K562 (cell line): ENCODE results near the gene FGG. TPM values are rescaled to one million over a fixed set of nuclear protein-coding genes. Genes with fewer than 3 reads are reported as not detected.

Experiments
- ATAC-seq: fragments of 200-7000 bp; cut with Tn5 transposase; 3 replicates; pipeline ENCODE4 v1.9.1; 2020; ENCODE audit warnings: moderate library complexity
- BruUV-seq: library from RNA; stranded (reverse); fragments of 400-500 nt; replicated peaks from 2 replicates; lab custom pipeline; 2021; lab: Mats Ljungman, UMichigan
- CTCF ChIA-PET: fragments of 300-600 bp; formaldehyde crosslinking; extraction: SDS; loops from one replicate; lab custom pipeline; 2021; ENCODE audit warnings: low intra/inter-chr PET ratio; lab: Yijun Ruan, JAX
- POLR2A ChIA-PET: fragments of 300-600, 350-650 bp; sonication (Branson Sonifier 250); formaldehyde crosslinking; extraction: SDS; loops from one replicate; lab custom pipeline; 2021; ENCODE audit warnings: antibody characterized with exemption, inconsistent platforms; lab: Yijun Ruan, JAX
- DNase-seq, 4 experiments: peaks; one replicate each; pipeline versions ENCODE4 v3.0.0 to v3.0.0-alpha.2; 2011 to 2018; ENCODE audit warnings: low spot score in 3 of 4, mixed read lengths in 3 of 4; ENCODE audit errors: extremely low read depth in 1 of 4
- FAIRE-seq: peaks from 2 replicates; lab custom pipeline; 2011; peaks lifted over from hg19 to GRCh38; lab: Jason Lieb, UNC
- H2AFZ ChIP-seq: 2 replicates; pipeline ENCODE4 v1.6.0; 2011; ENCODE audit warnings: low read depth, low read length, control low read depth, inconsistent platforms
- H3K27ac ChIP-seq: fragments of 200-600 bp; 3 replicates; pipeline ENCODE4 v1.8.0; 2011; ENCODE audit warnings: low read depth, mild to moderate bottlenecking, control low read depth, inconsistent platforms, low read length, moderate library complexity, mixed read lengths; ENCODE audit errors: extremely low read depth
- H3K27me3 ChIP-seq, 2 experiments: fragments of 300-600 bp in 1 of 2; 2 replicates in 1 of 2; 3 replicates in 1 of 2; pipeline versions ENCODE4 v1.6.0 to v1.8.0; 2011; ENCODE audit warnings: inconsistent platforms in 2 of 2, low read length in 2 of 2, mild to moderate bottlenecking in 1 of 2, mixed read lengths in 1 of 2, moderate library complexity in 1 of 2; ENCODE audit not compliant: control insufficient read depth in 2 of 2, insufficient read depth in 2 of 2
- H3K36me3 ChIP-seq: fragments of 300-600 bp; 3 replicates; pipeline ENCODE4 v1.8.0; 2011; ENCODE audit warnings: mild to moderate bottlenecking, low read length, inconsistent platforms; ENCODE audit not compliant: control insufficient read depth, insufficient read depth
- H3K4me1 ChIP-seq, 2 experiments: fragments of 200-600 bp in 1 of 2; replicated peaks in 1 of 2; 2 replicates in 1 of 2; 3 replicates in 1 of 2; pipeline versions ENCODE4 v1.5.1 to v1.8.0; 2011; ENCODE audit warnings: inconsistent platforms in 2 of 2, low read length in 2 of 2, mild to moderate bottlenecking in 1 of 2, mixed read lengths in 1 of 2, moderate library complexity in 1 of 2; ENCODE audit not compliant: control insufficient read depth in 2 of 2, insufficient read depth in 2 of 2
- H3K4me2 ChIP-seq: 2 replicates; pipeline ENCODE4 v1.6.1; 2011; ENCODE audit warnings: low read length, control low read depth, inconsistent platforms, mixed read lengths; ENCODE audit not compliant: insufficient read depth
- H3K4me3 ChIP-seq: fragments of 200-600 bp; sonication (generic), shearing (Covaris generic); 2 replicates; pipeline ENCODE4 v1.5.1; 2016; ENCODE audit warnings: control low read depth, inconsistent platforms
- H3K79me2 ChIP-seq: fragments of 200-600 bp; 3 replicates; pipeline ENCODE4 v1.8.0; 2011; ENCODE audit warnings: low read length, inconsistent platforms; ENCODE audit not compliant: control insufficient read depth, insufficient read depth
- H3K9ac ChIP-seq, 2 experiments: 2 replicates each; pipeline versions ENCODE4 v1.6.0 to v1.6.1; 2011; ENCODE audit warnings: low read depth in 2 of 2, low read length in 2 of 2, control low read depth in 1 of 2, inconsistent platforms in 1 of 2, mild to moderate bottlenecking in 1 of 2, mixed read lengths in 1 of 2; ENCODE audit not compliant: insufficient read depth in 1 of 2
- H3K9me1 ChIP-seq: one replicate; pipeline ENCODE4 v1.6.0; 2011; ENCODE audit warnings: inconsistent platforms, mild to moderate bottlenecking, low read length, moderate library complexity; ENCODE audit not compliant: control insufficient read depth, insufficient read depth
- H3K9me3 ChIP-seq: replicated peaks from 2 replicates; pipeline ENCODE4 v1.5.1; 2011; ENCODE audit warnings: low read depth, low read length, inconsistent platforms; ENCODE audit not compliant: control insufficient read depth, insufficient read depth
- H4K20me1 ChIP-seq: replicated peaks from 2 replicates; pipeline ENCODE4 v1.6.1; 2011; ENCODE audit warnings: low read length, inconsistent platforms, mixed read lengths; ENCODE audit not compliant: control insufficient read depth, insufficient read depth
- ARID1B ChIP-seq: fragments of 450-650 bp; IDR thresholded peaks from 2 replicates; pipeline ENCODE4 v1.6.1; 2016; ENCODE audit warnings: antibody characterized with exemption, mild to moderate bottlenecking, inconsistent platforms
- ATF7 ChIP-seq: fragments of 450-650 bp; IDR thresholded peaks from 2 replicates; pipeline ENCODE4 v1.7.1; 2014; ENCODE audit warnings: mild to moderate bottlenecking, moderate library complexity
- BRF1 ChIP-seq: IDR thresholded peaks from 3 replicates; pipeline ENCODE4 v1.6.1; 2011; ENCODE audit warnings: borderline replicate concordance, mild to moderate bottlenecking; ENCODE audit not compliant: insufficient read length; ENCODE audit errors: extremely low read depth
- GABPA ChIP-seq: fragments of 200-800 bp; sonication (Bioruptor generic); conservative IDR thresholded peaks from 2 replicates; pipeline ENCODE4 v1.6.1; 2016; ENCODE audit warnings: low read depth, missing genetic modification characterization, missing compliant biosample characterization
- GATAD2A ChIP-seq: fragments of 450-650 bp; IDR thresholded peaks from 2 replicates; pipeline ENCODE4 v1.6.1; 2017
- KLF6 ChIP-seq: fragments of 250-450 bp; sonication (Bioruptor Pico); IDR thresholded peaks from 2 replicates; pipeline ENCODE4 v1.4.0; 2020; ENCODE audit warnings: mild to moderate bottlenecking, moderate library complexity, borderline replicate concordance
- MEF2A ChIP-seq: IDR thresholded peaks from 2 replicates; pipeline ENCODE4 v1.6.1; 2011; ENCODE audit warnings: low read depth, mild to moderate bottlenecking, low read length, moderate library complexity; ENCODE audit not compliant: control insufficient read depth
- POU5F1 ChIP-seq: fragments of 150-350 bp; IDR thresholded peaks from 2 replicates; pipeline ENCODE4 v1.6.1; 2014; ENCODE audit warnings: borderline replicate concordance, low read length, low read depth, mild to moderate bottlenecking; ENCODE audit not compliant: partially characterized antibody
- PREB ChIP-seq: sonication (generic); formaldehyde crosslinking; IDR thresholded peaks from 2 replicates; pipeline ENCODE4 v1.8.1; 2023; ENCODE audit warnings: mild to moderate bottlenecking, missing genetic modification reagents
- RCOR1 ChIP-seq, 2 experiments: IDR thresholded peaks; 2 replicates each; pipeline ENCODE4 v1.6.1; 2012; ENCODE audit warnings: low read depth in 2 of 2, low read length in 2 of 2, borderline replicate concordance in 1 of 2, improper control_type of control experiment in 1 of 2
- SP1 ChIP-seq: sonication (generic); formaldehyde crosslinking; IDR thresholded peaks from 2 replicates; pipeline ENCODE4 v1.8.1; 2022; ENCODE audit warnings: mild to moderate bottlenecking, missing genetic modification reagents
- TBL1XR1 ChIP-seq, 2 experiments: IDR thresholded peaks; 2 replicates each; pipeline ENCODE4 v1.6.1; 2012; ENCODE audit warnings: improper control_type of control experiment in 2 of 2, low read length in 2 of 2, mild to moderate bottlenecking in 1 of 2
- XRCC3 ChIP-seq: fragments of 450-650 bp; IDR thresholded peaks from 2 replicates; pipeline ENCODE4 v1.6.1; 2017; ENCODE audit warnings: mild to moderate bottlenecking, moderate library complexity
- ZBTB7A ChIP-seq: IDR thresholded peaks from 2 replicates; pipeline ENCODE4 v1.6.1; 2011; ENCODE audit warnings: low read depth, mild to moderate bottlenecking, low read length, moderate library complexity, borderline replicate concordance; ENCODE audit not compliant: control insufficient read depth
- WGBS: fragments of 100-300 bp; shearing (Covaris generic); methylation state at CpG from one replicate; pipeline ENCODE4 v1.1.6; 2016; ENCODE audit warnings: low coverage, mixed read lengths; ENCODE audit not compliant: insufficient coverage; ENCODE audit errors: missing lambda C conversion rate; 5-methylcytosine and 5-hydroxymethylcytosine counted together
- in situ Hi-C: fragments of 300-500 bp; cut with MboI; formaldehyde crosslinking; loops from 4 replicates; pipeline ENCODE4 v1.15.0; 2018; ENCODE audit warnings: inconsistent platforms, mixed read lengths
- intact Hi-C: fragments of 100-400 bp; cut with micrococcal nuclease; formaldehyde crosslinking; loops from 2 replicates; pipeline ENCODE4 v1.14.2; 2022
- polyA plus RNA-seq, 8 experiments: library from polyadenylated mRNA; depleted of rRNA in 4 of 8; stranded (reverse) in 5 of 8; unstranded in 3 of 8; fragments of >200 nt; fragmentation: Nextera tagmentation in 2 of 8; fragmentation: Illumina TruSeq in 1 of 8; extraction: Ambion mirVana in 2 of 8; extraction: Trizol in 1 of 8; gene quantifications; 2 replicates each; pipeline versions ENCODE4 v1.2.1 to v1.2.3, GENCODE V29; 2011 to 2014; ENCODE audit warnings: inconsistent platforms in 1 of 8, missing spikeins in 1 of 8
- total RNA-seq, 7 experiments: library from RNA; depleted of rRNA in 6 of 7; stranded (reverse); fragments of >200 nt in 6 of 7; fragmentation: Illumina TruSeq in 2 of 7; extraction: Trizol in 2 of 7; gene quantifications; 2 replicates each; pipeline versions ENCODE4 v1.2.1 to v1.2.3, GENCODE V29; 2011 to 2021; ENCODE audit warnings: low replicate concordance in 1 of 7
- TF ChIP-seq, protein P1 (sequence below), 2 experiments: IDR thresholded peaks; 2 replicates each; pipeline ENCODE4 v1.6.1; 2012; ENCODE audit warnings: improper control_type of control experiment in 2 of 2, low read depth in 2 of 2, low read length in 2 of 2, borderline replicate concordance in 1 of 2

The FGG gene
- total and polyA plus RNA-seq, 9 of the 15 experiments (the other 6 are each of a cell fraction or from before 2014, with no cell fraction given) = 0.08 to 2.2 (median 0.33) TPM; not detected in 2

DNA sequence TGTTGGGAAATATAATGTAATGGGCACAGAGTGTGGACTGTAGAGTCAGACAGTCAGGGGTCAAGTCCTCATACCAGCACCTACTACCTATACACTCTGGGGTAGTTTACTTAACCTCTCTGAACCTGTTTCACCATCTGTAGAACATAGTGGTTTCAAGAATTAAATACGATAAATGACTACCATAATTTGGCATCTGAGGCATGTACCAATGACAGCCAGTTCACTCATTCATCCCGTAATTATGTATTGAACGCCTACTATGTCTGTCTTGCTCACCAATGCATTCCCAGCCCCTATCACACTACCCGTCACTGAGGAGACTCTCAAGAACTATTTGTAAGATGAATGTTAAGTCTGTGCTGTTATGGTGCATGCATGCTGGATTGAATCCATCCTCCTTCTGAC is 51.6 kb downstream of the FGG start:
- Histone ChIP-seq H2AFZ (no peak overlapping the region; the same call in 1 of the 2 replicates), H3K4me3 (no peak overlapping the region), H3K4me1 (peaks cover 0 to 4% of the 10 kb centered on the region in 2 experiments; a peak in 1 of 5 replicates), H3K27ac (no peak overlapping the region), H3K9ac (no peak overlapping the region), H3K27me3 (no peaks in the 10 kb centered on the region; a peak in 1 of 5 replicates), H4K20me1 (no peaks in the 10 kb centered on the region), H3K79me2 (no peaks in the 10 kb centered on the region), H3K9me3 (no peaks in the 10 kb centered on the region), H3K36me3 (no peaks in the 10 kb centered on the region), H3K9me1 (no peaks in the 10 kb centered on the region), H3K4me2 (no peak overlapping the region)
- no peak for DNase-seq
- 15% methylated on average over 4 of the region's 4 CpGs for WGBS
- BruUV-seq = no TSS peak
- no peak for FAIRE-seq
- CTCF ChIA-PET = interaction anchor here (0.6 to 1.1 kb wide), 3 partner anchors 62 to 432 kb away, joined by 3 to 5 read pairs (median 3); no protein-coding TSS in a partner anchor
- in situ Hi-C loops (no loop called here), intact Hi-C loops (no loop called here)
- 0 out of 3 replicates have a peak, but pooled peaks have one; percentile 26 for ATAC-seq
- POLR2A ChIA-PET = no interaction called here
- TF ChIP-seq RCOR1 (IDR thresholded peaks at IDR 0.05; ENCODE audit: borderline replicate concordance in 1 of 2, low read depth in 2 of 2, low read length in 2 of 2) = no peak
- no peak for TF ChIP-seq TBL1XR1 (IDR thresholded peaks at IDR 0.05; ENCODE audit: low read length in 2 of 2)
- no peak for TF ChIP-seq GABPA (tag)
- no peak for TF ChIP-seq ATF7
- TF ChIP-seq, protein P1, sequence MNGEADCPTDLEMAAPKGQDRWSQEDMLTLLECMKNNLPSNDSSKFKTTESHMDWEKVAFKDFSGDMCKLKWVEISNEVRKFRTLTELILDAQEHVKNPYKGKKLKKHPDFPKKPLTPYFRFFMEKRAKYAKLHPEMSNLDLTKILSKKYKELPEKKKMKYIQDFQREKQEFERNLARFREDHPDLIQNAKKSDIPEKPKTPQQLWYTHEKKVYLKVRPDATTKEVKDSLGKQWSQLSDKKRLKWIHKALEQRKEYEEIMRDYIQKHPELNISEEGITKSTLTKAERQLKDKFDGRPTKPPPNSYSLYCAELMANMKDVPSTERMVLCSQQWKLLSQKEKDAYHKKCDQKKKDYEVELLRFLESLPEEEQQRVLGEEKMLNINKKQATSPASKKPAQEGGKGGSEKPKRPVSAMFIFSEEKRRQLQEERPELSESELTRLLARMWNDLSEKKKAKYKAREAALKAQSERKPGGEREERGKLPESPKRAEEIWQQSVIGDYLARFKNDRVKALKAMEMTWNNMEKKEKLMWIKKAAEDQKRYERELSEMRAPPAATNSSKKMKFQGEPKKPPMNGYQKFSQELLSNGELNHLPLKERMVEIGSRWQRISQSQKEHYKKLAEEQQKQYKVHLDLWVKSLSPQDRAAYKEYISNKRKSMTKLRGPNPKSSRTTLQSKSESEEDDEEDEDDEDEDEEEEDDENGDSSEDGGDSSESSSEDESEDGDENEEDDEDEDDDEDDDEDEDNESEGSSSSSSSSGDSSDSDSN (IDR thresholded peaks at IDR 0.05; ENCODE audit: borderline replicate concordance in 1 of 2, low read depth in 2 of 2, low read length in 2 of 2) = no peak
- TF ChIP-seq POU5F1 = no peak
- TF ChIP-seq KLF6 (CRISPR knock-in tag) = no peak
- no peak for TF ChIP-seq SP1
- no peak for TF ChIP-seq MEF2A
- no peak for TF ChIP-seq PREB (CRISPR knock-in tag)
- no peak for TF ChIP-seq BRF1
- no peak for TF ChIP-seq ARID1B
- TF ChIP-seq XRCC3 = no peak
- no peak for TF ChIP-seq ZBTB7A
- TF ChIP-seq GATAD2A = no peak
